ENCODE data around the gene ZNF525. TPM values are rescaled to one million over a fixed set of nuclear protein-coding genes. Genes with fewer than 3 reads are reported as not detected.

Gene ZNF525
- total RNA-seq, 1 experiment from 2014 or later, result 37.7 TPM

- Histone ChIP-seq H3K27me3 (ENCODE audit: insufficient read depth, low read length) (no peaks in the 10 kb centered on the region), H3K79me1 (ENCODE audit: insufficient read depth, low read depth, low read length, poor library complexity, severe bottlenecking) (peaks cover 2% of the 10 kb centered on the region), H4K8ac (replicated peaks; ENCODE audit: insufficient read length, low read depth, low read length) (no peak within 1 kb of the TSS), H3K18ac (ENCODE audit: insufficient read length, low read depth, low read length) (no peak within 1 kb of the TSS), H2BK15ac (ENCODE audit: low read depth, low read length) (no peak within 1 kb of the TSS), H3K27ac (ENCODE audit: insufficient read length, low read depth, low read length) (peak within 1 kb of the TSS; percentile 57), H2BK20ac (ENCODE audit: low read depth, low read length, poor library complexity, severe bottlenecking) (no peak within 1 kb of the TSS), H4K91ac (ENCODE audit: insufficient read length, low read depth, low read length) (no peak within 1 kb of the TSS), H3K4me1 (ENCODE audit: insufficient read depth, low read length) (no peaks in the 10 kb centered on the region), H2AK5ac (ENCODE audit: insufficient read length, low read length) (no peak within 1 kb of the TSS), H3K23me2 (ENCODE audit: insufficient read length, low read depth, low read length, poor library complexity, severe bottlenecking) (peaks cover 9% of the 10 kb centered on the region), H3K4me2 (ENCODE audit: insufficient read depth, insufficient read length, low read length) (peak within 1 kb of the TSS; percentile 84), H2BK120ac (ENCODE audit: low read depth, low read length, poor library complexity, severe bottlenecking) (no peak within 1 kb of the TSS), H3K4ac (ENCODE audit: low read depth, low read length) (no peak within 1 kb of the TSS), H2BK12ac (ENCODE audit: insufficient read length, low read depth, low read length) (no peak within 1 kb of the TSS), H3K14ac (ENCODE audit: insufficient read depth, low read length) (peak within 1 kb of the TSS; percentile 78), H4K20me1 (ENCODE audit: control insufficient read depth, insufficient read depth, insufficient read length) (no peaks in the 10 kb centered on the region), H3K79me2 (ENCODE audit: insufficient read depth, low read length) (no peaks in the 10 kb centered on the region; the same call in 1 of the 2 replicates), H3K9ac (ENCODE audit: extremely low read depth, insufficient read length, low read length) (peak within 1 kb of the TSS; percentile 83), H4K5ac (ENCODE audit: insufficient read length, low read depth, low read length) (no peak within 1 kb of the TSS), H3K56ac (ENCODE audit: insufficient read length, low read depth, low read length) (no peak within 1 kb of the TSS), H3K23ac (ENCODE audit: insufficient read length, low read depth, low read length) (no peak within 1 kb of the TSS), H2BK5ac (ENCODE audit: insufficient read length, low read length) (no peak within 1 kb of the TSS), H3K9me3 (ENCODE audit: control insufficient read depth, low read depth, low read length) (no peaks in the 10 kb centered on the region), H2AFZ (ENCODE audit: low read length) (no peak within 1 kb of the TSS), H3T11ph (ENCODE audit: low read length) (no peak within 1 kb of the TSS)
- Mint-ChIP-seq H3K27me3 (ENCODE audit: low read depth) (no peaks in the 10 kb centered on the region), H3K27ac (peak within 1 kb of the TSS; percentile 82 to 98 (median 98); a peak in 6 of 7 replicates), H3K4me3 (peak within 1 kb of the TSS; percentile 92 to 94), H3K9me3 (no peaks in the 10 kb centered on the region), H3K36me3 (ENCODE audit: insufficient read depth in 1 of 3, low read depth in 3 of 3) (peaks cover 18 to 31% (median 31%) of the 10 kb centered on the region in 3 experiments), H3K4me1 (peaks cover 24 to 26% of the 10 kb centered on the region in 2 experiments)
- DNase-seq, result peak; percentile 98
- no CpG with 5 or more reads among the region's 46 CpGs for WGBS (ENCODE audit: extremely low coverage, insufficient read length, low lambda C conversion rate)
- peak; percentile 47; the same call in 2 of the 3 replicates for TF ChIP-seq CTCF (conservative IDR thresholded peaks at IDR 0.05)
Measured at GRCh38 chr19:53431399-53432087, 66.0 kb downstream of the ZNF525 start, which contains the start of gene ZNF761. Gene ZNF761, plus strand, starts transcription at chr19:53431984. Its CDS starts 15,285 bp downstream, at chr19:53447269.
